Measurements from ENCODE around the gene SCRT2. TPM values are rescaled to one million over a fixed set of nuclear protein-coding genes. Genes with fewer than 3 reads are reported as not detected.

Gene SCRT2
- total and polyA plus RNA-seq, 2 of the 8 experiments (the other 6 are each of a cell fraction or from before 2014, with no cell fraction given): 0.12 to 0.34 TPM

- TF ChIP-seq HDAC2 (IDR thresholded peaks at IDR 0.05; ENCODE audit: borderline replicate concordance in 1 of 2, low read depth in 2 of 2, low read length in 2 of 2) (no peak), EGR1 (IDR thresholded peaks at IDR 0.05; ENCODE audit: borderline replicate concordance, low read depth, low read length) (no peak)
- TF ChIP-seq, protein P1, sequence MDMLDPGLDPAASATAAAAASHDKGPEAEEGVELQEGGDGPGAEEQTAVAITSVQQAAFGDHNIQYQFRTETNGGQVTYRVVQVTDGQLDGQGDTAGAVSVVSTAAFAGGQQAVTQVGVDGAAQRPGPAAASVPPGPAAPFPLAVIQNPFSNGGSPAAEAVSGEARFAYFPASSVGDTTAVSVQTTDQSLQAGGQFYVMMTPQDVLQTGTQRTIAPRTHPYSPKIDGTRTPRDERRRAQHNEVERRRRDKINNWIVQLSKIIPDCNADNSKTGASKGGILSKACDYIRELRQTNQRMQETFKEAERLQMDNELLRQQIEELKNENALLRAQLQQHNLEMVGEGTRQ (IDR thresholded peaks at IDR 0.05; ENCODE audit: low read length): no peak
Measured at GRCh38 chr20:625360-625932, 50.2 kb downstream of the SCRT2 start (continued).
